H1 (cell line): ENCODE measurements around the gene MCCD1.

Experiments used
- CTCF ChIP-seq, 3 experiments: IDR thresholded peaks; 1 replicate in 2 of 3; 2 replicates in 1 of 3; pipeline versions ENCODE4 v1.5.1 to v1.6.1; 2011; ENCODE audit warnings: low read length in 3 of 3, mild to moderate bottlenecking in 3 of 3, inconsistent platforms in 2 of 3, low read depth in 1 of 3, moderate library complexity in 1 of 3; ENCODE audit not compliant: insufficient read depth in 1 of 3; ENCODE audit errors: control extremely low read depth in 1 of 3
- EP300 ChIP-seq, 2 experiments: IDR thresholded peaks; 1 replicate in 1 of 2; 2 replicates in 1 of 2; pipeline ENCODE4 v1.6.1; 2011 to 2012; ENCODE audit warnings: low read depth in 2 of 2, low read length in 2 of 2, mild to moderate bottlenecking in 2 of 2, borderline replicate concordance in 1 of 2, inconsistent platforms in 1 of 2, moderate library complexity in 1 of 2
- JUN ChIP-seq: IDR thresholded peaks from 2 replicates; pipeline ENCODE4 v1.6.1; 2011; ENCODE audit warnings: low read depth, mild to moderate bottlenecking, improper control_type of control experiment, low read length
- POU5F1 ChIP-seq: IDR thresholded peaks from 2 replicates; pipeline ENCODE4 v1.6.1; 2011; ENCODE audit warnings: low read depth, mild to moderate bottlenecking, low read length, moderate library complexity
- TF ChIP-seq, protein P1 (sequence below): IDR thresholded peaks from 2 replicates; pipeline ENCODE4 v1.6.1; 2012; ENCODE audit warnings: inconsistent platforms

- TF ChIP-seq POU5F1 (no peak), EP300 (IDR thresholded peaks at IDR 0.05; ENCODE audit: borderline replicate concordance in 1 of 2, low read depth in 2 of 2, low read length in 2 of 2) (no peak), CTCF (IDR thresholded peaks at IDR 0.05; ENCODE audit: control extremely low read depth in 1 of 3, insufficient read depth in 1 of 3, low read depth in 1 of 3, low read length in 3 of 3) (no peak), JUN (no peak)
- TF ChIP-seq, protein P1, sequence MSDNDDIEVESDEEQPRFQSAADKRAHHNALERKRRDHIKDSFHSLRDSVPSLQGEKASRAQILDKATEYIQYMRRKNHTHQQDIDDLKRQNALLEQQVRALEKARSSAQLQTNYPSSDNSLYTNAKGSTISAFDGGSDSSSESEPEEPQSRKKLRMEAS, result no peak
Observed at GRCh38 chr6:31510007-31510406, 18.8 kb upstream of the MCCD1 start.
